Hepatic stellate cell (primary cell): ENCODE data around the gene PAX7.

Experiments
- DNase-seq: peaks from one replicate; pipeline ENCODE4 v3.0.0; 2011; ENCODE audit warnings: low spot score

Gene PAX7

GRCh38 chr1:18618546-18619466 is 11.8 kb upstream of the PAX7 start:
- no peak for DNase-seq

DNA sequence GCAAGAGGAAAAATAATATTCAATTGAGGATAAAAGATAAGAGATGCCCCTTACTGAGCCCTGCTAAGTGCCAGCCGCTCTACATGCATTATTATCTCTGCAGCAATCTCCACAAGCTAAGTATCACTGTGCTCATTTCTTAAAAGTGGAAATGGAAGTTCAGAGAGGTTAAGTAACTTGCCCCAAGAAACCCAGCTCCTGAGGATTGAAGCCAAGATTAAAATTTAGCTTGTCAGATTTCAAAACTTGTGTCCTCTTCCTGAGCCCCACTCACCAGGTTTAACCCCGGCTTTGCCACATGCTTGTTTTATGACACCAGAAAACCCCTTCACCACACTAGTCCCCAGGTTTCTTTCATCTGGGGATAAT is 11.2 kb upstream of the PAX7 start:
- no peak for DNase-seq

GRCh38 chr1:18628511-18628910 is 2.1 kb upstream of the PAX7 start:
- DNase-seq, result no peak

GRCh38 chr1:18629659-18630510 is 761 bp upstream of the PAX7 start:
- no peak for DNase-seq

- no peak for DNase-seq
Measured at GRCh38 chr1:18631496-18632217, 1.0 kb downstream of the PAX7 start.

GRCh38 chr1:18632218-18632588 is 1.6 kb downstream of the PAX7 start:
- DNase-seq, result no peak

GRCh38 chr1:18632783-18633421 is 2.3 kb downstream of the PAX7 start:
- DNase-seq, result no peak

GRCh38 chr1:18633422-18634155 is 2.9 kb downstream of the PAX7 start:
- no peak for DNase-seq

- no peak for DNase-seq
Measured at GRCh38 chr1:18634276-18634675, 3.6 kb downstream of the PAX7 start.

GRCh38 chr1:18635070-18635577 is 4.5 kb downstream of the PAX7 start:
- no peak for DNase-seq

- no peak for DNase-seq
Measured at GRCh38 chr1:18635891-18636595, 5.4 kb downstream of the PAX7 start.

- no peak for DNase-seq
Measured at GRCh38 chr1:18636596-18637508, 6.2 kb downstream of the PAX7 start.

- no peak for DNase-seq
Measured at GRCh38 chr1:18637511-18637960, 6.9 kb downstream of the PAX7 start.

GRCh38 chr1:18637962-18638834 is 7.6 kb downstream of the PAX7 start:
- no peak for DNase-seq

GRCh38 chr1:18638835-18639364 is 8.3 kb downstream of the PAX7 start:
- DNase-seq, result no peak

GRCh38 chr1:18639368-18640055 is 8.9 kb downstream of the PAX7 start:
- DNase-seq, result no peak
